GM23338 (cell line): ENCODE results near the gene KRTAP10-1. TPM values are rescaled to one million over a fixed set of nuclear protein-coding genes. Genes with fewer than 3 reads are reported as not detected.

Source experiments
- ATAC-seq: fragments of 200-7000 bp; cut with Tn5 transposase; 3 replicates; pipeline ENCODE4 v1.9.1; 2020
- DNase-seq: peaks from one replicate; pipeline ENCODE4 v3.0.0-alpha.2; 2015; ENCODE audit warnings: low spot score
- H2AFZ ChIP-seq: fragments of 200-600 bp; sonication (generic); 2 replicates; pipeline ENCODE4 v1.8.0; 2016; ENCODE audit warnings: antibody characterized with exemption, mild to moderate bottlenecking, moderate library complexity
- H3F3A ChIP-seq: fragments of 200-600 bp; sonication (generic); replicated peaks from 2 replicates; pipeline ENCODE4 v1.8.0; 2017; ENCODE audit warnings: antibody characterized with exemption, mixed run types, low read depth
- H3K27ac ChIP-seq: fragments of 200-600 bp; sonication (generic); 2 replicates; pipeline ENCODE4 v1.6.1; 2016; ENCODE audit warnings: low read depth
- H3K27me3 ChIP-seq: fragments of 200-600 bp; sonication (generic); 2 replicates; pipeline ENCODE4 v1.8.0; 2016; ENCODE audit warnings: mild to moderate bottlenecking, mixed run types, moderate library complexity; ENCODE audit not compliant: insufficient read depth
- H3K36me3 ChIP-seq: fragments of 200-600 bp; sonication (generic); 2 replicates; pipeline ENCODE4 v1.8.0; 2016; ENCODE audit warnings: mild to moderate bottlenecking; ENCODE audit not compliant: insufficient read depth
- H3K4me1 ChIP-seq: fragments of 200-600 bp; sonication (generic); 2 replicates; pipeline ENCODE4 v1.8.0; 2016; ENCODE audit warnings: mild to moderate bottlenecking, moderate library complexity; ENCODE audit not compliant: insufficient read depth
- H3K4me2 ChIP-seq: fragments of 200-600 bp; sonication (generic); 2 replicates; pipeline ENCODE4 v1.7.1; 2017; ENCODE audit warnings: mixed run types
- H3K4me3 ChIP-seq: fragments of 200-600 bp; sonication (generic); 2 replicates; pipeline ENCODE4 v1.6.1; 2016; ENCODE audit warnings: mixed run types
- H3K79me2 ChIP-seq: fragments of 200-600 bp; sonication (generic); replicated peaks from 2 replicates; pipeline ENCODE4 v1.8.0; 2017; ENCODE audit warnings: mild to moderate bottlenecking; ENCODE audit not compliant: insufficient read depth
- H3K9me2 ChIP-seq: fragments of 200-600 bp; sonication (generic); 2 replicates; pipeline ENCODE4 v1.8.0; 2017; ENCODE audit not compliant: insufficient read depth
- H4K20me1 ChIP-seq: fragments of 200-600 bp; sonication (generic); replicated peaks from 2 replicates; pipeline ENCODE4 v1.8.0; 2017; ENCODE audit warnings: mild to moderate bottlenecking; ENCODE audit not compliant: insufficient read depth
- H3K27ac Mint-ChIP-seq: 2 replicates; pipeline ENCODE4 v1.8.0; 2020; ENCODE audit warnings: inconsistent platforms, mild to moderate bottlenecking, moderate library complexity, mixed read lengths
- H3K27me3 Mint-ChIP-seq: 3 replicates; pipeline ENCODE4 v1.8.0; 2022; ENCODE audit warnings: low read depth, mild to moderate bottlenecking, moderate library complexity, mixed read lengths, inconsistent platforms; ENCODE audit not compliant: insufficient read depth, poor library complexity
- H3K36me3 Mint-ChIP-seq: 3 replicates; pipeline ENCODE4 v1.8.0; 2021; ENCODE audit warnings: low read depth, mild to moderate bottlenecking, inconsistent platforms, moderate library complexity, mixed read lengths
- H3K4me1 Mint-ChIP-seq: 3 replicates; pipeline ENCODE4 v1.8.0; 2020; ENCODE audit warnings: mild to moderate bottlenecking, inconsistent platforms, mixed read lengths
- H3K4me3 Mint-ChIP-seq: 3 replicates; pipeline ENCODE4 v1.8.0; 2021; ENCODE audit warnings: moderate library complexity, mild to moderate bottlenecking, inconsistent platforms, mixed read lengths
- H3K9me3 Mint-ChIP-seq: 3 replicates; pipeline ENCODE4 v1.8.0; 2020; ENCODE audit warnings: moderate library complexity, mild to moderate bottlenecking, inconsistent platforms, mixed read lengths
- CREB1 ChIP-seq: fragments of 250-450 bp; sonication (Bioruptor Pico); IDR thresholded peaks from 2 replicates; pipeline ENCODE4 v1.5.0; 2020; ENCODE audit warnings: low read depth, mild to moderate bottlenecking, moderate library complexity
- EZH2 ChIP-seq: fragments of 200-600 bp; sonication (generic); IDR thresholded peaks from one replicate; pipeline ENCODE4 v1.8.0; 2017; ENCODE audit warnings: antibody characterized with exemption, mild to moderate bottlenecking, low read depth; ENCODE audit not compliant: unreplicated experiment
- EZH2phosphoT487 ChIP-seq: fragments of 200-600 bp; sonication (generic); IDR thresholded peaks from one replicate; pipeline ENCODE4 v1.8.1; 2018; ENCODE audit warnings: antibody characterized with exemption; ENCODE audit not compliant: unreplicated experiment
- NANOG ChIP-seq: IDR thresholded peaks from 2 replicates; pipeline ENCODE4 v1.6.1; 2016; ENCODE audit warnings: antibody characterized with exemption, borderline replicate concordance
- POLR2AphosphoS5 ChIP-seq: IDR thresholded peaks from 2 replicates; pipeline ENCODE4 v1.6.1; 2016; ENCODE audit warnings: antibody characterized with exemption, low read depth
- STAT1 ChIP-seq: IDR thresholded peaks from one replicate; pipeline ENCODE4 v1.6.1; 2016; ENCODE audit warnings: antibody characterized with exemption; ENCODE audit not compliant: unreplicated experiment
- ZNF114 ChIP-seq: fragments of 250-450 bp; sonication (Bioruptor Pico); IDR thresholded peaks from 2 replicates; pipeline ENCODE4 v1.5.0; 2020; ENCODE audit warnings: mild to moderate bottlenecking, moderate library complexity
- ZNF331 ChIP-seq: fragments of 250-450 bp; sonication (Bioruptor Pico); IDR thresholded peaks from 2 replicates; pipeline ENCODE4 v1.5.0; 2020; ENCODE audit warnings: low read depth, mild to moderate bottlenecking, moderate library complexity
- polyA plus RNA-seq: library from polyadenylated mRNA; unstranded; fragments of >200 nt; fragmentation: Nextera tagmentation; extraction: Ambion mirVana; gene quantifications from 2 replicates; pipeline ENCODE4 v1.2.1, GENCODE V29; 2016
- total RNA-seq: library from RNA; depleted of rRNA; stranded (reverse); fragments of >200 nt; shearing (Covaris generic); gene quantifications from 2 replicates; pipeline ENCODE4 v1.2.3, GENCODE V29; 2014
- TF ChIP-seq, protein P1 (sequence below): IDR thresholded peaks from 2 replicates; pipeline ENCODE4 v1.6.1; 2016; ENCODE audit warnings: antibody characterized with exemption
- TF ChIP-seq, protein P2 (sequence below), 2 experiments: fragments of 200-600 bp in 1 of 2; sonication (generic) in 1 of 2; conservative IDR thresholded peaks; 2 replicates each; pipeline versions ENCODE4 v1.5.1 to v1.6.1; 2016 to 2017; ENCODE audit warnings: antibody characterized with exemption in 2 of 2, low read depth in 2 of 2, mild to moderate bottlenecking in 2 of 2, moderate library complexity in 1 of 2
- TF ChIP-seq, protein P3 (sequence below): IDR thresholded peaks from one replicate; pipeline ENCODE4 v1.6.1; 2018; ENCODE audit warnings: antibody characterized with exemption; ENCODE audit not compliant: unreplicated experiment

The KRTAP10-1 gene
- total and polyA plus RNA-seq, 2 experiments from 2014 or later: not detected

DNA sequence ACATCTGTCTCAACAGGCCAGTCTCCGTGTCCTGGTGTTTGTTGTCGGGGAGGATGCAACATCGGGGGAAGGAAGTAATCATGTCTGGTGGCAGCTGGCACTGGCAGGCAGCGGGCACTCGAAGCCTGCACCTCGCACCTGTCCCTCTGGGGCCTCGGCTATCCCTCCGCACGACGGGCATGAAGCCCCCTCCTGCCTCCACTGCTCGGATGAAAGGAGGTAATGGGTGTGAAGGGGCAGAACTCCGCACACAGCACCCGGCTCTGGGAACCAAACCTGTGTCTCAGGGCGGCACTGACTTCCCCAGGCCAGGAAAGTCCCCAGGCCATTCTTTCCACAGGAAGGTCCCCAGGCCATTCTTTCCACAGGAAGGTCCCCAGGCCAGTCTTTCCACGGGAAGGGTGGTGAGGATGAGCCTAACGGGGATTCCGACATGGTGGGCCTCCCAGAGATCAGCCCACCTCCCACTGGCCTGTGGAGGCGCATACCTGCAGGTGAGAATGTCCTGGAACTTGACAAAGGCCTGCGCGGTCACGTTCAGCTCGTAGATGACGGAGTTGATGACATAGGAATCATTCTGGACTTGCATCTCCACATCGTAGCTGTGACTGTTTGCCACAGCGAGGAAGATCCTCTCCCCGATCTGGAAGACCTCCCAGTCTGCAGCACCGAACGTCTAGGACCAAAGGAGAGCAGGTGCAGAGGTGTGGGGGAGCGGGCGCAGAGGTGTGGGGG lies 31.1 kb downstream of the KRTAP10-1 start:
- H3K27me3 ChIP-seq: no peaks in the 10 kb centered on the region
- H4K20me1 ChIP-seq: no peaks in the 10 kb centered on the region
- no peak for TF ChIP-seq STAT1
- TF ChIP-seq EZH2: no peak
- no peak for TF ChIP-seq NANOG
- TF ChIP-seq ZNF114 (CRISPR knock-in tag): no peak
- TF ChIP-seq, protein P1, sequence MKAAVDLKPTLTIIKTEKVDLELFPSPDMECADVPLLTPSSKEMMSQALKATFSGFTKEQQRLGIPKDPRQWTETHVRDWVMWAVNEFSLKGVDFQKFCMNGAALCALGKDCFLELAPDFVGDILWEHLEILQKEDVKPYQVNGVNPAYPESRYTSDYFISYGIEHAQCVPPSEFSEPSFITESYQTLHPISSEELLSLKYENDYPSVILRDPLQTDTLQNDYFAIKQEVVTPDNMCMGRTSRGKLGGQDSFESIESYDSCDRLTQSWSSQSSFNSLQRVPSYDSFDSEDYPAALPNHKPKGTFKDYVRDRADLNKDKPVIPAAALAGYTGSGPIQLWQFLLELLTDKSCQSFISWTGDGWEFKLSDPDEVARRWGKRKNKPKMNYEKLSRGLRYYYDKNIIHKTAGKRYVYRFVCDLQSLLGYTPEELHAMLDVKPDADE: no peak
- TF ChIP-seq CREB1 (CRISPR knock-in tag): no peak
- TF ChIP-seq, protein P2, sequence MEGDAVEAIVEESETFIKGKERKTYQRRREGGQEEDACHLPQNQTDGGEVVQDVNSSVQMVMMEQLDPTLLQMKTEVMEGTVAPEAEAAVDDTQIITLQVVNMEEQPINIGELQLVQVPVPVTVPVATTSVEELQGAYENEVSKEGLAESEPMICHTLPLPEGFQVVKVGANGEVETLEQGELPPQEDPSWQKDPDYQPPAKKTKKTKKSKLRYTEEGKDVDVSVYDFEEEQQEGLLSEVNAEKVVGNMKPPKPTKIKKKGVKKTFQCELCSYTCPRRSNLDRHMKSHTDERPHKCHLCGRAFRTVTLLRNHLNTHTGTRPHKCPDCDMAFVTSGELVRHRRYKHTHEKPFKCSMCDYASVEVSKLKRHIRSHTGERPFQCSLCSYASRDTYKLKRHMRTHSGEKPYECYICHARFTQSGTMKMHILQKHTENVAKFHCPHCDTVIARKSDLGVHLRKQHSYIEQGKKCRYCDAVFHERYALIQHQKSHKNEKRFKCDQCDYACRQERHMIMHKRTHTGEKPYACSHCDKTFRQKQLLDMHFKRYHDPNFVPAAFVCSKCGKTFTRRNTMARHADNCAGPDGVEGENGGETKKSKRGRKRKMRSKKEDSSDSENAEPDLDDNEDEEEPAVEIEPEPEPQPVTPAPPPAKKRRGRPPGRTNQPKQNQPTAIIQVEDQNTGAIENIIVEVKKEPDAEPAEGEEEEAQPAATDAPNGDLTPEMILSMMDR (conservative IDR thresholded peaks at IDR 0.05; ENCODE audit: low read depth in 2 of 2): no peak
- TF ChIP-seq, protein P3, sequence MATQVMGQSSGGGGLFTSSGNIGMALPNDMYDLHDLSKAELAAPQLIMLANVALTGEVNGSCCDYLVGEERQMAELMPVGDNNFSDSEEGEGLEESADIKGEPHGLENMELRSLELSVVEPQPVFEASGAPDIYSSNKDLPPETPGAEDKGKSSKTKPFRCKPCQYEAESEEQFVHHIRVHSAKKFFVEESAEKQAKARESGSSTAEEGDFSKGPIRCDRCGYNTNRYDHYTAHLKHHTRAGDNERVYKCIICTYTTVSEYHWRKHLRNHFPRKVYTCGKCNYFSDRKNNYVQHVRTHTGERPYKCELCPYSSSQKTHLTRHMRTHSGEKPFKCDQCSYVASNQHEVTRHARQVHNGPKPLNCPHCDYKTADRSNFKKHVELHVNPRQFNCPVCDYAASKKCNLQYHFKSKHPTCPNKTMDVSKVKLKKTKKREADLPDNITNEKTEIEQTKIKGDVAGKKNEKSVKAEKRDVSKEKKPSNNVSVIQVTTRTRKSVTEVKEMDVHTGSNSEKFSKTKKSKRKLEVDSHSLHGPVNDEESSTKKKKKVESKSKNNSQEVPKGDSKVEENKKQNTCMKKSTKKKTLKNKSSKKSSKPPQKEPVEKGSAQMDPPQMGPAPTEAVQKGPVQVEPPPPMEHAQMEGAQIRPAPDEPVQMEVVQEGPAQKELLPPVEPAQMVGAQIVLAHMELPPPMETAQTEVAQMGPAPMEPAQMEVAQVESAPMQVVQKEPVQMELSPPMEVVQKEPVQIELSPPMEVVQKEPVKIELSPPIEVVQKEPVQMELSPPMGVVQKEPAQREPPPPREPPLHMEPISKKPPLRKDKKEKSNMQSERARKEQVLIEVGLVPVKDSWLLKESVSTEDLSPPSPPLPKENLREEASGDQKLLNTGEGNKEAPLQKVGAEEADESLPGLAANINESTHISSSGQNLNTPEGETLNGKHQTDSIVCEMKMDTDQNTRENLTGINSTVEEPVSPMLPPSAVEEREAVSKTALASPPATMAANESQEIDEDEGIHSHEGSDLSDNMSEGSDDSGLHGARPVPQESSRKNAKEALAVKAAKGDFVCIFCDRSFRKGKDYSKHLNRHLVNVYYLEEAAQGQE: no peak
- no peak for TF ChIP-seq POLR2AphosphoS5
- no peak for TF ChIP-seq EZH2phosphoT487
- TF ChIP-seq ZNF331: no peak
- Mint-ChIP-seq H3K4me1 (no peaks in the 10 kb centered on the region; the same call in 2 of the 3 replicates), H3K27me3 (peaks cover 12% of the 10 kb centered on the region), H3K4me3 (no peak overlapping the region), H3K9me3 (no peaks in the 10 kb centered on the region; the same call in 2 of the 3 replicates), H3K36me3 (no peaks in the 10 kb centered on the region), H3K27ac (no peak overlapping the region)
- ATAC-seq: no peak
- H3K9me2 ChIP-seq: no peaks in the 10 kb centered on the region
- no peak overlapping the region for H3K4me2 ChIP-seq
- no peak for DNase-seq
- no peaks in the 10 kb centered on the region for H3K36me3 ChIP-seq
- no peak overlapping the region for H3K4me3 ChIP-seq
- no peaks in the 10 kb centered on the region for H3K4me1 ChIP-seq
- no peaks in the 10 kb centered on the region for H3F3A ChIP-seq
- no peak overlapping the region for H2AFZ ChIP-seq
- no peak overlapping the region for H3K27ac ChIP-seq
- H3K79me2 ChIP-seq: no peaks in the 10 kb centered on the region
